CD4-positive, alpha-beta memory T cell (primary cell): Measurements from ENCODE around the gene P2RX5. TPM values are rescaled to one million over a fixed set of nuclear protein-coding genes. Genes with fewer than 3 reads are reported as not detected.
"Not testable (repeated sequence)": the region's sequence is repeated elsewhere in the genome, so short reads cannot be mapped to it uniquely, and the experiment has no call there.

Source experiments
- CTCF ChIA-PET: fragments of 350-600 bp; sonication (Branson Sonifier 250); formaldehyde crosslinking; loops from one replicate; lab custom pipeline; 2021; ENCODE audit warnings: inconsistent platforms; ENCODE audit not compliant: partially characterized antibody; lab: Charles Lee
- POLR2A ChIA-PET: fragments of 350-600 bp; sonication (Branson Sonifier 250); formaldehyde crosslinking; loops from one replicate; lab custom pipeline; 2021; ENCODE audit not compliant: partially characterized antibody; lab: Charles Lee
- DNase-seq, 5 donors: peaks; one replicate each; pipeline versions ENCODE4 v3.0.0 to v3.0.0-alpha.2; 2020 to 2022; ENCODE audit warnings: mixed read lengths in 1 of 5
- H3K27ac ChIP-seq: one replicate; pipeline ENCODE4 v1.7.0; 2013; ENCODE audit warnings: low read depth, low read length
- H3K27me3 ChIP-seq: 2 replicates; pipeline ENCODE4 v1.7.0; 2013; ENCODE audit warnings: mild to moderate bottlenecking, low read length, moderate library complexity; ENCODE audit not compliant: insufficient read depth
- H3K36me3 ChIP-seq: 2 replicates; pipeline ENCODE4 v1.7.0; 2013; ENCODE audit warnings: mild to moderate bottlenecking, low read length, moderate library complexity; ENCODE audit not compliant: insufficient read depth
- H3K4me1 ChIP-seq: 2 replicates; pipeline ENCODE4 v1.7.0; 2013; ENCODE audit warnings: mild to moderate bottlenecking, low read length, moderate library complexity; ENCODE audit not compliant: insufficient read depth
- H3K4me3 ChIP-seq, 2 donors: one replicate each; pipeline ENCODE4 v1.7.0; 2013; ENCODE audit warnings: low read length in 2 of 2, mild to moderate bottlenecking in 1 of 2
- H3K9me3 ChIP-seq, 2 donors: one replicate each; pipeline ENCODE4 v1.7.0; 2013; ENCODE audit warnings: low read length in 2 of 2, control low read depth in 1 of 2; ENCODE audit not compliant: control insufficient read depth in 1 of 2
- H3K27ac Mint-ChIP-seq, 7 donors: one replicate each; pipeline ENCODE4 v1.8.0; 2020 to 2021; ENCODE audit warnings: mixed read lengths in 7 of 7, mild to moderate bottlenecking in 6 of 7, inconsistent platforms in 3 of 7, moderate library complexity in 3 of 7
- H3K27me3 Mint-ChIP-seq, 2 donors: one replicate each; pipeline ENCODE4 v1.8.0; 2020 to 2021; ENCODE audit warnings: mixed read lengths in 2 of 2
- H3K36me3 Mint-ChIP-seq, 2 donors: one replicate each; pipeline ENCODE4 v1.8.0; 2020 to 2021; ENCODE audit warnings: mixed read lengths in 2 of 2, inconsistent platforms in 1 of 2, mild to moderate bottlenecking in 1 of 2
- H3K4me1 Mint-ChIP-seq, 4 donors: one replicate each; pipeline ENCODE4 v1.8.0; 2020 to 2021; ENCODE audit warnings: mixed read lengths in 4 of 4, mild to moderate bottlenecking in 1 of 4
- H3K4me3 Mint-ChIP-seq, 8 donors: one replicate each; pipeline ENCODE4 v1.8.0; 2020 to 2021; ENCODE audit warnings: mixed read lengths in 8 of 8, mild to moderate bottlenecking in 7 of 8, moderate library complexity in 6 of 8, inconsistent platforms in 3 of 8
- H3K9me3 Mint-ChIP-seq, 8 donors: one replicate each; pipeline ENCODE4 v1.8.0; 2020 to 2021; ENCODE audit warnings: mixed read lengths in 8 of 8, mild to moderate bottlenecking in 5 of 8, inconsistent platforms in 3 of 8, moderate library complexity in 1 of 8
- intact Hi-C: fragments of 100-400 bp; cut with micrococcal nuclease; formaldehyde crosslinking; loops from one replicate; pipeline ENCODE4 v1.15.1; 2023
- polyA plus RNA-seq, 2 donors: library from polyadenylated mRNA; unstranded; fragments of 300-500 nt; fragmentation: Illumina TruSeq; gene quantifications; one replicate each; pipeline ENCODE4 v1.2.3, GENCODE V29; 2021
- total RNA-seq, 2 experiments: library from RNA; stranded (reverse); gene quantifications; one replicate each; pipeline ENCODE4 v1.2.3, GENCODE V29; 2021

Gene P2RX5
- total and polyA plus RNA-seq, 4 experiments from 2014 or later: 13.8 to 28.9 (median 17.4) TPM

DNA sequence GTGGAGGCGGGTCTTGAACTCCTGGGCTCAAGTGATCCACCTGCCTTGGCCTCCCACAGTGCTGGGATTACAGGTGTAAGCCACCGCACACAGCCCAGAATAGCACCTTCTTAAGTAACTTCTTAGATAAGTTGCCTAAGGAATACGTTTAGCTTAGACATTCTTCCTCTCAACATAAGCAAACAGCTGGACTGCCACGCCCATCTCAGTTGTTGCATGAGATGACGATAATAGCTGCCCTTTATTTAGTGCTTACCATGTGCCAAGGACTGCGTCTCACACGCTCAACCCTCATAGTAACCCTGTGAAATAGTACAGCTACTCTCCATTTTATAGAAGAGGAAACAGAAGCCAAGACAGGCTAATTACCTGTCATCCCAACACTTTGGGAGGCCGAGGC, 39.6 kb upstream of the P2RX5 start:
- no peak for DNase-seq
- ChIA-PET POLR2A (interaction anchor here (0.6 to 5.7 kb wide), 2 partner anchors 92 to 111 kb away, joined by 3 to 41 read pairs; partner anchors contain the start of gene NCBP3), CTCF (interaction anchor here (0.9 to 9.4 kb wide), 12 partner anchors 12 to 128 kb away, joined by 3 to 333 read pairs (median 3); partner anchors contain the start of genes HASPIN and NCBP3)
- no peak overlapping the region for H3K4me3 Mint-ChIP-seq
- H3K27me3 Mint-ChIP-seq: no peaks in the 10 kb centered on the region
- H3K4me1 Mint-ChIP-seq: peaks cover 17 to 31% (median 24%) of the 10 kb centered on the region in 4 donors
- no peak overlapping the region for H3K4me3 ChIP-seq
- H3K9me3 Mint-ChIP-seq: no peaks in the 10 kb centered on the region
- H3K27ac ChIP-seq: no peak overlapping the region
- intact Hi-C loops: loop anchor here (10.0 kb wide), 1 partner anchor 269 kb away; no protein-coding TSS in a partner anchor
- H3K4me1 ChIP-seq: peaks cover 30% of the 10 kb centered on the region
- H3K27me3 ChIP-seq: no peaks in the 10 kb centered on the region
- no peaks in the 10 kb centered on the region for H3K36me3 ChIP-seq
- H3K9me3 ChIP-seq: no peaks in the 10 kb centered on the region
- no peaks in the 10 kb centered on the region for H3K36me3 Mint-ChIP-seq
- H3K27ac Mint-ChIP-seq: no peak overlapping the region

DNA sequence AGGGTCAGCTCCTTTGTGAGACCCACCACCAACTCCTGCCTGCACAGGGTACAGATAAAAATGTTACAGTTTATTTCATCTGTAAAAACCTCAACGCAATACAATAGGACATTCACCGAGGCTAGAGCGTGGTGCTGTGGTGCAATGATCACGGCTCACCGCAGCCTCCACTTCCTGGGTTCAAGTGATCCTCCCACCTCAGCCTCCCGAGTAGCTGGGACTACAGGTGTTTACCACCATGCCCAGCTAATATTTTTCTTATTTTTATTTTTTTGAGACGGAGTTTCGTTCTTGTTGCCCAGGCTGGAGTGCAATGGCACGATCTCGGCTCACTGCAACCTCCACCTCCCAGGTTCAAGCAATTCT, 38.9 kb upstream of the P2RX5 start:
- H3K36me3 Mint-ChIP-seq, H3K4me3 ChIP-seq, H3K9me3 ChIP-seq, H3K4me3 Mint-ChIP-seq, H3K27me3 Mint-ChIP-seq, H3K27ac ChIP-seq, H3K9me3 Mint-ChIP-seq, POLR2A ChIA-PET, H3K36me3 ChIP-seq, H3K27me3 ChIP-seq, DNase-seq: not testable (repeated sequence)
- H3K4me1 Mint-ChIP-seq: peaks cover 14 to 25% (median 20%) of the 10 kb centered on the region in 4 donors
- H3K4me1 ChIP-seq: peaks cover 24% of the 10 kb centered on the region
- CTCF ChIA-PET: interaction anchor here (1.2 to 9.4 kb wide), 8 partner anchors 12 to 129 kb away, joined by 3 to 333 read pairs (median 16); partner anchors contain the start of genes HASPIN and NCBP3
- intact Hi-C loops: loop anchor here (10.0 kb wide), 1 partner anchor 270 kb away; no protein-coding TSS in a partner anchor
- peak overlapping the region in 1 of 7 donors; percentile 68 for H3K27ac Mint-ChIP-seq

DNA sequence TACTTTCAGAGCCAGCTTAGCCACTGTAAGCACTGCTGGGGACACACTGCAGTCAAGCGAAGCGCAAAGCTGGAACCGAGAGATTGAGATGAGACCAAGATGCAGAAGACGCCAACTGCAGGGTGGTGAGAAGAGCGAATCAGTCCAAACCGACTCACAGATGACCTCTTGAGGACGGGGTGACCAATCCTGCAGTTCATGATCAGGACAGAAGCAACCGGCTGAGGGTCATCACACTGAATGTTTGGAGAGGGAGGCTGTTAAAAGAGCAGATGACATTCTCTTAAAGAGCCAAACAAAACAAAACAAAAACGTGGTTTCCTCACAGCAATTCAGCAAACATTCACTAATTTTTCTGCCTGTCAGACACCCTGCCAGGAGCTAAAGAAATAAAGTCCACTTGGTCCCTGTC, 36.3 kb upstream of the P2RX5 start:
- CTCF ChIA-PET: interaction anchor here (1.9 to 9.4 kb wide), 2 partner anchors 49 to 94 kb away, joined by 6 to 333 read pairs; no protein-coding TSS in a partner anchor
- Mint-ChIP-seq H3K9me3 (no peaks in the 10 kb centered on the region), H3K4me3 (no peak overlapping the region), H3K4me1 (no peaks in the 10 kb centered on the region), H3K27me3 (no peaks in the 10 kb centered on the region), H3K27ac (no peak overlapping the region), H3K36me3 (no peaks in the 10 kb centered on the region)
- no peak overlapping the region for H3K27ac ChIP-seq
- H3K4me3 ChIP-seq: no peak overlapping the region
- DNase-seq: no peak
- no peaks in the 10 kb centered on the region for H3K36me3 ChIP-seq
- POLR2A ChIA-PET: no interaction called here
- no peaks in the 10 kb centered on the region for H3K27me3 ChIP-seq
- intact Hi-C loops: loop anchor here (10.0 kb wide), 1 partner anchor 273 kb away; no protein-coding TSS in a partner anchor
- H3K9me3 ChIP-seq: no peaks in the 10 kb centered on the region
- no peaks in the 10 kb centered on the region for H3K4me1 ChIP-seq

DNA sequence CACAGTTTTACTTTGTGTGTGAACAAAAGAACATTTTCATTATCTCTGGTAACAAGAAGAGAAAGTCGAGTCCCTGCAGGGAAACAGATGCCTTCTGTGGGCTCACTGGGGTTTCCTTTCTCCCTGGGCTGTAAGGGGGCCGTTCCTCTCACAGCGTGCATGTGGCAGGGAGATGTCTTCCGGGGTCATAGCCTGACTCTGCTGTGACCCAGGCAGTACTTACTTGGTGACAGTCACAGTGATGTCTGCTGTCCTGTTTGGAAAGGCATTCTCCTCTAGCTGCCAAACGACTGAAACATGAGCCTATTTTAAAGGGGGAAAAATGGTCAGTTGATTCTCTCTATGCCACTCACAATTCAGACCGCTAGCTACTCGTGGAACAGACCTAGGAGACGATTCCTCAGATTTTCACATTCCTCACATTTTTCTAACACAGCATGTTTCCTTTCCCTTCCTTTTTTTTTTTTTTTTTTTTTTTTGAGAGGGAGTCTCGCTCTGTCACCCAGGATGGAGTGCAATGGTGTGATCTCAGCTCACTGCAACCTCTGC, 35.0 kb upstream of the P2RX5 start:
- Mint-ChIP-seq H3K36me3 (no peaks in the 10 kb centered on the region), H3K9me3 (no peaks in the 10 kb centered on the region), H3K4me3 (no peak overlapping the region), H3K27ac (no peak overlapping the region), H3K4me1 (peaks cover 0 to 1% (median 0%) of the 10 kb centered on the region in 4 donors), H3K27me3 (no peaks in the 10 kb centered on the region)
- H3K36me3 ChIP-seq: no peaks in the 10 kb centered on the region
- intact Hi-C loops: loop anchor here (10.0 kb wide), 1 partner anchor 274 kb away; no protein-coding TSS in a partner anchor
- H3K27ac ChIP-seq: no peak overlapping the region
- no peaks in the 10 kb centered on the region for H3K9me3 ChIP-seq
- no peaks in the 10 kb centered on the region for H3K27me3 ChIP-seq
- ChIA-PET CTCF (interaction anchor here (0.7 kb wide), 1 partner anchor 135 kb away, joined by 3 read pairs; no protein-coding TSS in a partner anchor), POLR2A (no interaction called here)
- no peak overlapping the region for H3K4me3 ChIP-seq
- no peak for DNase-seq
- no peaks in the 10 kb centered on the region for H3K4me1 ChIP-seq

DNA sequence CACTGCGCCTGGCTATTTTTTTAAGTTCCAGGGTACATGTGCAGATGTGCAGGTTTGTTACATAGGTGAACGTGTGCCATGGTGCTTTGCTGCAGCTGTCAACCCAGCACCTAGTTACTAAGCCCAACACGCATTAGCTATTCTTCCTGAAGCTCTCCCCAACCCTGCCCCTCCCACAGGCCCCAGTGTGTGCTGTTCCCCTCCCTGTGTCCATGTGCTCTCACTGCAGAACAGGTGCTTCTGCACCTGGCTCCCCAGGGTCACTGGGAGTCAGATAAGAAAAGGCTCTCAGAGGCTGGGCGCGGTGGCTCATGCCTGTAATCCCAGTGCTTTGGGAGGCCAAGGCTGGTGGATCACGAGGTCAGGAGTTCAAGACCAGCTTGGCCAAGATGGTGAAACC, 33.9 kb upstream of the P2RX5 start:
- H3K4me3 ChIP-seq: no peak overlapping the region
- H3K27me3 ChIP-seq: no peaks in the 10 kb centered on the region
- no peak overlapping the region for H3K27ac Mint-ChIP-seq
- intact Hi-C loops: loop anchor here (10.0 kb wide), 2 partner anchors 275 to 415 kb away; partner anchors contain the start of genes CYB5D2 and ZZEF1
- H3K36me3 Mint-ChIP-seq: no peaks in the 10 kb centered on the region
- peaks cover 1% of the 10 kb centered on the region for H3K4me1 ChIP-seq
- no peaks in the 10 kb centered on the region for H3K36me3 ChIP-seq
- no peaks in the 10 kb centered on the region for H3K9me3 ChIP-seq
- no peak overlapping the region for H3K27ac ChIP-seq
- H3K27me3 Mint-ChIP-seq: no peaks in the 10 kb centered on the region
- POLR2A ChIA-PET: no interaction called here
- DNase-seq: no peak
- peaks cover 1 to 4% (median 3%) of the 10 kb centered on the region in 4 donors for H3K4me1 Mint-ChIP-seq
- H3K4me3 Mint-ChIP-seq: no peak overlapping the region
- no peaks in the 10 kb centered on the region for H3K9me3 Mint-ChIP-seq
- CTCF ChIA-PET: interaction anchor here (4.7 kb wide), 1 partner anchor 8 kb away, joined by 27 read pairs; no protein-coding TSS in a partner anchor

DNA sequence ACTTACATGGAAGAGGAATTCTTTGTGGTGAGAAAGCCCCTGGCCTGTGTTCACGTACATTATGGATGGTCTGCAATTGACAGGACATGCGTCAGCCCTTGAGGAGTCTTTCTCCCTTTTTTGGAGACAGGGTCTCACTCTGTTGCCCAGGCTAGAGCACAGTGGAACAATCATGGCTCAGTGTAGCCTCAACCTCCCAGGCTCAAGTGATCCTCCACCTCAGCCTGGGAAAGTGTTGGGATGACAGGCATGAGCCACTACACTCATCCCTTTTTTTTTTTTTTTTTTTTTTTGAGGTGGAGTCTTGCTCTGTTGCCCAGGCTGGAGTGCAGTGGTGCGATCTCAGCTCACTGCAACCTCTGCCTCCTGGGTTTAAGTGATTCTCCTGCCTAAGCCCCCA, 32.1 kb upstream of the P2RX5 start:
- POLR2A ChIA-PET, H3K9me3 ChIP-seq, H3K27me3 Mint-ChIP-seq, H3K36me3 ChIP-seq, H3K27me3 ChIP-seq, H3K4me3 Mint-ChIP-seq, H3K4me1 ChIP-seq, H3K27ac ChIP-seq, DNase-seq, H3K36me3 Mint-ChIP-seq, H3K27ac Mint-ChIP-seq, H3K4me3 ChIP-seq, H3K9me3 Mint-ChIP-seq: not testable (repeated sequence)
- intact Hi-C loops: loop anchor here (10.0 kb wide), 1 partner anchor 417 kb away; the partner anchor contains the start of genes CYB5D2 and ZZEF1
- peaks cover 3 to 17% (median 9%) of the 10 kb centered on the region in 4 donors for H3K4me1 Mint-ChIP-seq
- CTCF ChIA-PET: interaction anchor here (0.7 to 4.7 kb wide), 4 partner anchors 10 to 116 kb away, joined by 3 to 27 read pairs (median 3); no protein-coding TSS in a partner anchor

DNA sequence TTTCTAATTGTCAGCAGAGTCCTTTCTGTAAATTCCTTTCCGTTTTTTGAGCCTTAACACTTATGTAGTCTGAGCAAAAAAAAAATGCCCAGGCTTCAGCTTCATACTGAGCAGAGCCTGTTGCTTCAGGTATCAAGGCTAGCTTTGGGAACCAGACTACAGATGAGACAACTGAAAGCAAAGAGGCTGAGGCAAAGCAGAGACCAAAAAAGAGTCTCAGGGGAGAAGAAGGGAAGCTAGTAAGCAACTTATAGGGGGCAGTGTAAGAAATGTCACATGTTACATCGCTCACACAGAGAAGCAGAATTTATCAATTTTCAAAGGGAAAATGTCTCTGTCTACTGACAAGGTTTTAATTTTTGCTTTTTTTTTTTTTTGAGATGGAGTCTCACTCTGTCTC, 31.1 kb upstream of the P2RX5 start:
- H3K4me3 Mint-ChIP-seq: no peak overlapping the region
- no peak overlapping the region for H3K27ac ChIP-seq
- POLR2A ChIA-PET: no interaction called here

More for the DNA sequence above, 31.1 kb upstream of the P2RX5 start:
- CTCF ChIA-PET: interaction anchor here (0.7 to 4.7 kb wide), 2 partner anchors 11 to 100 kb away, joined by 3 to 27 read pairs; no protein-coding TSS in a partner anchor
- intact Hi-C loops: loop anchor here (10.0 kb wide), 1 partner anchor 418 kb away; the partner anchor contains the start of genes CYB5D2 and ZZEF1
- no peaks in the 10 kb centered on the region for H3K27me3 Mint-ChIP-seq
- no peak for DNase-seq
- no peaks in the 10 kb centered on the region for H3K9me3 ChIP-seq
- H3K4me3 ChIP-seq: no peak overlapping the region
- no peak overlapping the region for H3K27ac Mint-ChIP-seq
- H3K4me1 ChIP-seq: peaks cover 19% of the 10 kb centered on the region
- peaks cover 10 to 26% (median 17%) of the 10 kb centered on the region in 4 donors for H3K4me1 Mint-ChIP-seq
- H3K36me3 ChIP-seq: no peaks in the 10 kb centered on the region
- peaks cover 0 to 7% of the 10 kb centered on the region in 2 donors for H3K36me3 Mint-ChIP-seq
- peaks cover 0 to 2% (median 0%) of the 10 kb centered on the region in 8 donors for H3K9me3 Mint-ChIP-seq
- H3K27me3 ChIP-seq: no peaks in the 10 kb centered on the region
